H1 (cell line): ENCODE results near the gene DTNB. TPM values are rescaled to one million over a fixed set of nuclear protein-coding genes. Genes with fewer than 3 reads are reported as not detected.

ENCODE experiments used
- CTCF ChIA-PET: fragments of 300-600 bp; sonication (Branson Sonifier 250); formaldehyde crosslinking; loops from one replicate; lab custom pipeline; 2021; ENCODE audit not compliant: partially characterized antibody; lab: Charles Lee
- POLR2A ChIA-PET: fragments of 300-600 bp; sonication (Branson Sonifier 250); formaldehyde crosslinking; loops from one replicate; lab custom pipeline; 2021; ENCODE audit warnings: inconsistent platforms; ENCODE audit not compliant: partially characterized antibody; lab: Charles Lee
- DNase-seq, 2 experiments: peaks; one replicate each; pipeline versions ENCODE4 v3.0.0 to v3.0.0-alpha.2; 2010 to 2022; ENCODE audit warnings: low spot score in 2 of 2, low read depth in 1 of 2, mixed read lengths in 1 of 2
- FAIRE-seq: peaks from 2 replicates; lab custom pipeline; 2011; peaks lifted over from hg19 to GRCh38; lab: Jason Lieb, UNC
- H2AFZ ChIP-seq: 2 replicates; pipeline ENCODE4 v1.8.1; 2012; ENCODE audit warnings: low read length, inconsistent platforms
- H2AK5ac ChIP-seq: 2 replicates; pipeline ENCODE4 v1.6.1; 2013; ENCODE audit warnings: low read depth, low read length
- H2BK120ac ChIP-seq: replicated peaks from 2 replicates; pipeline ENCODE3; 2013; ENCODE audit warnings: low read depth, low read length, inconsistent platforms
- H2BK12ac ChIP-seq: 2 replicates; pipeline ENCODE4 v1.6.1; 2013; ENCODE audit warnings: low read depth, low read length
- H2BK15ac ChIP-seq: 2 replicates; pipeline ENCODE4 v1.6.1; 2013; ENCODE audit warnings: low read length
- H2BK20ac ChIP-seq: 2 replicates; pipeline ENCODE4 v1.6.1; 2013; ENCODE audit warnings: low read length
- H2BK5ac ChIP-seq: 2 replicates; pipeline ENCODE4 v1.6.1; 2013; ENCODE audit warnings: low read depth, low read length
- H3K14ac ChIP-seq: 2 replicates; pipeline ENCODE4 v1.6.1; 2013; ENCODE audit warnings: inconsistent platforms; ENCODE audit not compliant: insufficient read length
- H3K18ac ChIP-seq: 2 replicates; pipeline ENCODE4 v1.6.1; 2013; ENCODE audit warnings: low read length; ENCODE audit errors: extremely low read depth
- H3K23ac ChIP-seq: 2 replicates; pipeline ENCODE4 v1.6.1; 2013; ENCODE audit warnings: inconsistent platforms; ENCODE audit not compliant: insufficient read length
- H3K23me2 ChIP-seq: 2 replicates; pipeline ENCODE4 v1.6.1; 2013; ENCODE audit warnings: low read depth, low read length
- H3K27ac ChIP-seq: 2 replicates; pipeline ENCODE4 v1.6.1; 2011; ENCODE audit warnings: low read depth, low read length, inconsistent platforms
- H3K27me3 ChIP-seq, 4 experiments: replicated peaks in 1 of 4; 1 replicate in 1 of 4; 2 replicates in 3 of 4; pipeline versions ENCODE4 v1.6.1 to v1.8.1; 2011 to 2013; ENCODE audit warnings: low read length in 3 of 4, mild to moderate bottlenecking in 3 of 4, inconsistent platforms in 2 of 4, mixed read lengths in 2 of 4, moderate library complexity in 1 of 4; ENCODE audit not compliant: control insufficient read depth in 3 of 4, insufficient read depth in 3 of 4; ENCODE audit errors: extremely low read depth in 1 of 4
- H3K36me3 ChIP-seq, 4 experiments: 2 replicates each; pipeline versions ENCODE4 v1.6.1 to v1.8.1; 2011 to 2013; ENCODE audit warnings: mild to moderate bottlenecking in 4 of 4, low read length in 3 of 4, moderate library complexity in 2 of 4, control low read depth in 1 of 4, inconsistent platforms in 1 of 4; ENCODE audit not compliant: insufficient read depth in 4 of 4, control insufficient read depth in 2 of 4
- H3K4ac ChIP-seq: replicated peaks from 2 replicates; pipeline ENCODE3; 2013; ENCODE audit warnings: low read length, low read depth, mixed read lengths, inconsistent platforms; ENCODE audit not compliant: insufficient read length
- H3K4me1 ChIP-seq, 4 experiments: replicated peaks in 1 of 4; 1 replicate in 1 of 4; 2 replicates in 3 of 4; pipeline versions ENCODE4 v1.6.1 to v1.8.1; 2011 to 2013; ENCODE audit warnings: low read length in 3 of 4, inconsistent platforms in 2 of 4, mixed read lengths in 1 of 4; ENCODE audit not compliant: insufficient read depth in 4 of 4, control insufficient read depth in 3 of 4
- H3K4me2 ChIP-seq, 2 experiments: 2 replicates each; pipeline versions ENCODE4 v1.6.1 to v1.8.1; 2011 to 2013; ENCODE audit warnings: low read depth in 2 of 2, low read length in 2 of 2, control low read depth in 1 of 2, inconsistent platforms in 1 of 2, mild to moderate bottlenecking in 1 of 2; ENCODE audit not compliant: insufficient read depth in 1 of 2
- H3K4me3 ChIP-seq, 4 experiments: fragments of 200-600, 300-600 bp in 1 of 4; sonication (generic), shearing (Covaris generic), sonication (Bioruptor Twin) in 1 of 4; 2 replicates each; pipeline versions ENCODE4 v1.5.1 to v1.8.1; 2011 to 2016; ENCODE audit warnings: low read length in 4 of 4, low read depth in 3 of 4, control low read depth in 2 of 4, inconsistent platforms in 2 of 4, mild to moderate bottlenecking in 2 of 4, mixed read lengths in 1 of 4, moderate library complexity in 1 of 4; ENCODE audit not compliant: insufficient read depth in 2 of 4; ENCODE audit errors: extremely low read depth in 1 of 4
- H3K56ac ChIP-seq: replicated peaks from 2 replicates; pipeline ENCODE3; 2013; ENCODE audit warnings: low read depth, mild to moderate bottlenecking, mixed read lengths, low read length, inconsistent platforms; ENCODE audit not compliant: insufficient read length
- H3K79me1 ChIP-seq: 2 replicates; pipeline ENCODE4 v1.6.1; 2013; ENCODE audit warnings: low read depth, low read length, control low read depth
- H3K79me2 ChIP-seq, 2 experiments: 2 replicates each; pipeline versions ENCODE4 v1.6.1 to v1.8.1; 2012 to 2013; ENCODE audit warnings: low read length in 2 of 2, mild to moderate bottlenecking in 2 of 2, inconsistent platforms in 1 of 2; ENCODE audit not compliant: insufficient read depth in 2 of 2, control insufficient read depth in 1 of 2
- H3K9ac ChIP-seq, 4 experiments: replicated peaks in 1 of 4; 1 replicate in 1 of 4; 2 replicates in 3 of 4; pipeline versions ENCODE4 v1.6.1 to v1.8.1; 2011 to 2013; ENCODE audit warnings: low read depth in 3 of 4, low read length in 3 of 4, control low read depth in 2 of 4, mild to moderate bottlenecking in 2 of 4, moderate library complexity in 2 of 4, inconsistent platforms in 1 of 4; ENCODE audit errors: extremely low read depth in 1 of 4
- H3K9me3 ChIP-seq, 2 experiments: 2 replicates each; pipeline versions ENCODE4 v1.6.1 to v1.8.1; 2012 to 2013; ENCODE audit warnings: mild to moderate bottlenecking in 2 of 2, moderate library complexity in 2 of 2, control low read depth in 1 of 2, inconsistent platforms in 1 of 2, low read depth in 1 of 2, low read length in 1 of 2, mixed read lengths in 1 of 2; ENCODE audit not compliant: insufficient read depth in 2 of 2
- H4K20me1 ChIP-seq, 2 experiments: replicated peaks in 1 of 2; 2 replicates each; pipeline versions ENCODE3 to v1.8.1; 2011 to 2013; ENCODE audit warnings: inconsistent platforms in 2 of 2, low read length in 2 of 2, mild to moderate bottlenecking in 1 of 2; ENCODE audit not compliant: insufficient read depth in 2 of 2, control insufficient read depth in 1 of 2
- H4K5ac ChIP-seq: 2 replicates; pipeline ENCODE4 v1.6.1; 2013; ENCODE audit warnings: low read length, low read depth, mixed read lengths, inconsistent platforms; ENCODE audit not compliant: insufficient read length
- H4K8ac ChIP-seq: 2 replicates; pipeline ENCODE4 v1.8.0; 2013; ENCODE audit warnings: mild to moderate bottlenecking, moderate library complexity, low read length, inconsistent platforms; ENCODE audit not compliant: insufficient read depth; ENCODE audit errors: extremely low read depth
- H4K91ac ChIP-seq: replicated peaks from 2 replicates; pipeline ENCODE3; 2013; ENCODE audit warnings: low read length, mixed read lengths, inconsistent platforms; ENCODE audit not compliant: insufficient read length
- BACH1 ChIP-seq: IDR thresholded peaks from 2 replicates; pipeline ENCODE4 v1.6.1; 2012; ENCODE audit warnings: low read length, improper control_type of control experiment
- CBX5 ChIP-seq: fragments of 300-800, 300-1000 bp; sonication (generic); IDR thresholded peaks from 2 replicates; pipeline ENCODE4 v1.7.1; 2016; ENCODE audit warnings: antibody characterized with exemption, low read length, low read depth
- EZH2 ChIP-seq: fragments of 200-600 bp; sonication (generic); IDR thresholded peaks from 2 replicates; pipeline ENCODE4 v1.7.1; 2012; ENCODE audit warnings: low read depth, mild to moderate bottlenecking, moderate library complexity, low read length, inconsistent platforms; ENCODE audit not compliant: severe bottlenecking
- POLR2AphosphoS5 ChIP-seq: IDR thresholded peaks from 2 replicates; pipeline ENCODE4 v1.6.1; 2011; ENCODE audit warnings: low read depth, low read length
- RBBP5 ChIP-seq: IDR thresholded peaks from 2 replicates; pipeline ENCODE4 v1.7.1; 2012; ENCODE audit warnings: low read depth, mild to moderate bottlenecking, inconsistent platforms, low read length, moderate library complexity, borderline replicate concordance
- RNF2 ChIP-seq: fragments of 200-900, 300-1000 bp; sonication (generic); IDR thresholded peaks from 2 replicates; pipeline ENCODE4 v1.7.1; 2016; ENCODE audit warnings: borderline replicate concordance, low read depth, mild to moderate bottlenecking, antibody characterized with exemption, low read length; ENCODE audit not compliant: poor library complexity, severe bottlenecking; ENCODE audit errors: missing control alignments
- SP4 ChIP-seq: IDR thresholded peaks from 2 replicates; pipeline ENCODE4 v1.6.1; 2012; ENCODE audit warnings: low read length, inconsistent platforms
- WGBS, 2 experiments: shearing (Covaris generic) in 1 of 2; methylation state at CpG; one replicate each; pipeline versions ENCODE4 v1.1.6 to v1.1.7; 2013 to 2015; ENCODE audit warnings: low lambda C conversion rate in 2 of 2, mixed read lengths in 2 of 2, inconsistent platforms in 1 of 2, low coverage in 1 of 2, missing lambda C conversion rate in 1 of 2; ENCODE audit not compliant: insufficient replicate concordance in 2 of 2, insufficient coverage in 1 of 2, insufficient read length in 1 of 2; ENCODE audit errors: extremely low coverage in 1 of 2, missing lambda C conversion rate in 1 of 2; 5-methylcytosine and 5-hydroxymethylcytosine counted together
- polyA plus RNA-seq, 7 experiments: library from polyadenylated mRNA; depleted of rRNA in 3 of 7; stranded (reverse) in 5 of 7; unstranded in 2 of 7; fragments of >200 nt in 5 of 7; fragments of 200-250 nt in 2 of 7; gene quantifications; 1 replicate in 5 of 7; 2 replicates in 1 of 7; 4 replicates in 1 of 7; pipeline versions ENCODE4 v1.2.1 to v1.2.3, GENCODE V29; 2011 to 2013; ENCODE audit warnings: missing spikeins in 2 of 7, mixed read lengths in 2 of 7
- total RNA-seq: library from RNA; stranded (reverse); fragmentation: NEBNext Ultra II Directional; extraction: Animal tissue kit (Norgen Biotek cat#: 25700); gene quantifications from 2 replicates; pipeline ENCODE4 v1.2.1, GENCODE V29; 2021
- TF ChIP-seq, protein P1 (sequence below): IDR thresholded peaks from 2 replicates; pipeline ENCODE4 v1.6.1; 2011; ENCODE audit warnings: low read depth, mild to moderate bottlenecking, low read length; ENCODE audit not compliant: insufficient read depth

DTNB gene
- total and polyA plus RNA-seq, 2 of the 8 experiments (the other 6 are each of a cell fraction or from before 2014, with no cell fraction given), result 39.6 to 49.5 TPM

DNA sequence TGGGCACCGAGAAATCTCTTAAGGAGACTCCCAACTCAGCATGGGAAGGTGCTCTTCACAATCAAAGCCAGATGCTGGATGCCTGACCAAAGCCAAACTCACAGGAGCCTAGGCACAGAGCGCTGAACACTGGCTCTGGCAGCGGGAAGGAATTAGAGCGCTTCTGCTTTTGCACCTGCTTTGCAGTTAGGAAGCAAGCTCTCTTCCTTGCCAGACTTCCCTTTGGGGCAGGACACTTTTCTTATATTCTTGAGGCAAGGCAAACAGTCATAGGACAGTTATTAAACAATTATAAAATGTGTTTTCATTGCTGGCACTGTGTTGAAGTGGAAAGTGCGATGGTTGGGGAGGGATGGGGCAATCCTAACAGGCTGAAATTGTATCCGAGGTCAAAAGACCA, 252.1 kb downstream of the DTNB start:
- CTCF ChIA-PET, result interaction anchor here (1.0 kb wide), 1 partner anchor 112 kb away, joined by 3 read pairs; no protein-coding TSS in a partner anchor
- WGBS, 2 experiments, result 89% methylated on average over 6 of the region's 6 CpGs; no CpG with 5 or more reads in 1 of the 2 experiments
- FAIRE-seq, result no peak

More for the DNA sequence above, 252.1 kb downstream of the DTNB start:
- Histone ChIP-seq H3K4me3 (no peak overlapping the region), H3K27me3 (no peaks in the 10 kb centered on the region), H2BK15ac (no peak overlapping the region), H3K4me1 (no peaks in the 10 kb centered on the region), H2BK20ac (no peak overlapping the region), H3K14ac (no peak overlapping the region), H2BK120ac (no peak overlapping the region), H3K56ac (no peak overlapping the region), H3K4me2 (no peak overlapping the region), H4K8ac (no peak overlapping the region), H3K23ac (no peak overlapping the region), H3K79me2 (no peaks in the 10 kb centered on the region), H3K9ac (no peak overlapping the region; a peak in 1 of 7 replicates), H3K4ac (no peak overlapping the region), H3K9me3 (no peaks in the 10 kb centered on the region), H4K91ac (no peak overlapping the region), H4K20me1 (no peaks in the 10 kb centered on the region), H2BK5ac (no peak overlapping the region), H4K5ac (no peak overlapping the region), H3K36me3 (peaks cover 0 to 6% (median 0%) of the 10 kb centered on the region in 4 experiments; a peak in 2 of 8 replicates), H2BK12ac (no peak overlapping the region), H3K79me1 (no peaks in the 10 kb centered on the region; the same call in 1 of the 2 replicates), H2AFZ (no peak overlapping the region), H3K27ac (no peak overlapping the region), H3K18ac (no peak overlapping the region), H3K23me2 (no peaks in the 10 kb centered on the region), H2AK5ac (no peak overlapping the region)
- no peak for TF ChIP-seq CBX5
- TF ChIP-seq EZH2, result no peak
- TF ChIP-seq BACH1, result no peak
- TF ChIP-seq, protein P1, sequence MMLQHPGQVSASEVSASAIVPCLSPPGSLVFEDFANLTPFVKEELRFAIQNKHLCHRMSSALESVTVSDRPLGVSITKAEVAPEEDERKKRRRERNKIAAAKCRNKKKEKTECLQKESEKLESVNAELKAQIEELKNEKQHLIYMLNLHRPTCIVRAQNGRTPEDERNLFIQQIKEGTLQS, result no peak
- TF ChIP-seq RNF2, result no peak
- no peak for TF ChIP-seq SP4
- no peak for TF ChIP-seq RBBP5
- TF ChIP-seq POLR2AphosphoS5, result no peak
- POLR2A ChIA-PET, result no interaction called here
- no peak for DNase-seq
